IMR-90 (cell line): ENCODE measurements around the gene COL24A1. TPM values are rescaled to one million over a fixed set of nuclear protein-coding genes. Genes with fewer than 3 reads are reported as not detected.

Experiments used
- ATAC-seq: fragments of 200-7000 bp; cut with Tn5 transposase; 2 replicates; pipeline ENCODE4 v1.9.1; 2020; ENCODE audit warnings: low read depth, mild to moderate bottlenecking, moderate library complexity
- BruUV-seq: library from RNA; stranded (reverse); fragments of 400-500 nt; replicated peaks from 2 replicates; lab custom pipeline; 2021; lab: Mats Ljungman, UMichigan
- CTCF ChIA-PET: fragments of 300-600 bp; formaldehyde crosslinking; extraction: SDS; loops from one replicate; lab custom pipeline; 2021; ENCODE audit warnings: antibody characterized with exemption; lab: Yijun Ruan, JAX
- POLR2A ChIA-PET: fragments of 300-600 bp; sonication (Branson Sonifier 250); formaldehyde crosslinking; loops from one replicate; lab custom pipeline; 2022; ENCODE audit warnings: antibody characterized with exemption; ENCODE audit not compliant: unreplicated experiment; lab: Charles Lee
- DNase-seq: peaks from one replicate; pipeline ENCODE4 v3.0.0; 2013
- H2AFZ ChIP-seq: replicated peaks from 2 replicates; pipeline ENCODE3; 2013; ENCODE audit warnings: low read length, mild to moderate bottlenecking; ENCODE audit not compliant: poor library complexity
- H2AK5ac ChIP-seq: 2 replicates; pipeline ENCODE4 v1.6.1; 2013; ENCODE audit warnings: low read depth, low read length, inconsistent platforms
- H2AK9ac ChIP-seq: replicated peaks from 2 replicates; pipeline ENCODE3; 2013; ENCODE audit warnings: mild to moderate bottlenecking, low read depth, low read length, moderate library complexity; ENCODE audit not compliant: poor library complexity
- H2BK120ac ChIP-seq: 2 replicates; pipeline ENCODE4 v1.6.1; 2013; ENCODE audit warnings: low read depth, low read length, inconsistent platforms
- H2BK15ac ChIP-seq: 3 replicates; pipeline ENCODE4 v1.6.1; 2013; ENCODE audit warnings: low read depth, low read length, inconsistent platforms
- H2BK20ac ChIP-seq: 2 replicates; pipeline ENCODE4 v1.6.1; 2013; ENCODE audit warnings: low read depth, mild to moderate bottlenecking, inconsistent platforms, low read length, moderate library complexity
- H2BK5ac ChIP-seq: 2 replicates; pipeline ENCODE4 v1.6.1; 2013; ENCODE audit warnings: mild to moderate bottlenecking, low read depth, low read length, inconsistent platforms; ENCODE audit not compliant: poor library complexity, severe bottlenecking
- H3K14ac ChIP-seq: replicated peaks from 2 replicates; pipeline ENCODE4 v1.6.1; 2013; ENCODE audit warnings: low read depth, low read length, inconsistent platforms
- H3K18ac ChIP-seq: 2 replicates; pipeline ENCODE4 v1.6.1; 2013; ENCODE audit warnings: low read depth, low read length, control low read depth
- H3K23ac ChIP-seq: 2 replicates; pipeline ENCODE4 v1.6.1; 2013; ENCODE audit warnings: low read depth, low read length, inconsistent platforms
- H3K27ac ChIP-seq: 2 replicates; pipeline ENCODE4 v1.5.1; 2013; ENCODE audit warnings: mild to moderate bottlenecking, control low read depth, low read length; ENCODE audit not compliant: insufficient read depth
- H3K27me3 ChIP-seq: 2 replicates; pipeline ENCODE4 v1.6.1; 2013; ENCODE audit warnings: low read length; ENCODE audit not compliant: control insufficient read depth, insufficient read depth
- H3K36me3 ChIP-seq: 2 replicates; pipeline ENCODE4 v1.6.1; 2013; ENCODE audit warnings: low read length, mixed read lengths; ENCODE audit not compliant: control insufficient read depth, insufficient read depth
- H3K4ac ChIP-seq: 2 replicates; pipeline ENCODE4 v1.6.1; 2013; ENCODE audit warnings: low read depth, low read length, inconsistent platforms
- H3K4me1 ChIP-seq: 2 replicates; pipeline ENCODE4 v1.6.1; 2013; ENCODE audit warnings: low read length, mixed read lengths; ENCODE audit not compliant: control insufficient read depth, insufficient read depth
- H3K4me2 ChIP-seq: 2 replicates; pipeline ENCODE4 v1.6.1; 2013; ENCODE audit warnings: low read depth, mild to moderate bottlenecking, control low read depth, low read length, moderate library complexity
- H3K4me3 ChIP-seq: 2 replicates; pipeline ENCODE4 v1.5.1; 2013; ENCODE audit warnings: low read depth, mild to moderate bottlenecking, control low read depth, low read length, moderate library complexity; ENCODE audit not compliant: insufficient read depth
- H3K56ac ChIP-seq: 2 replicates; pipeline ENCODE4 v1.6.1; 2013; ENCODE audit warnings: low read length, inconsistent platforms; ENCODE audit not compliant: insufficient read depth; ENCODE audit errors: extremely low read depth
- H3K79me1 ChIP-seq, 2 experiments: 2 replicates each; pipeline ENCODE4 v1.6.1; 2013; ENCODE audit warnings: low read length in 2 of 2, inconsistent platforms in 1 of 2, low read depth in 1 of 2
- H3K9ac ChIP-seq: 2 replicates; pipeline ENCODE4 v1.6.1; 2013; ENCODE audit warnings: low read depth, low read length, control low read depth
- H3K9me1 ChIP-seq: 2 replicates; pipeline ENCODE4 v1.6.1; 2013; ENCODE audit warnings: low read length, inconsistent platforms; ENCODE audit not compliant: insufficient read depth
- H3K9me3 ChIP-seq: 2 replicates; pipeline ENCODE4 v1.6.1; 2013; ENCODE audit warnings: low read length; ENCODE audit not compliant: control insufficient read depth, insufficient read depth
- H4K20me1 ChIP-seq: 2 replicates; pipeline ENCODE4 v1.6.1; 2013; ENCODE audit warnings: low read length, inconsistent platforms; ENCODE audit not compliant: insufficient read depth
- H4K5ac ChIP-seq: 2 replicates; pipeline ENCODE4 v1.6.1; 2013; ENCODE audit warnings: mild to moderate bottlenecking, low read depth, low read length, control low read depth
- H4K8ac ChIP-seq, 2 experiments: 2 replicates each; pipeline ENCODE4 v1.6.1; 2013; ENCODE audit warnings: low read depth in 2 of 2, low read length in 2 of 2, control low read depth in 1 of 2, inconsistent platforms in 1 of 2
- H4K91ac ChIP-seq: 2 replicates; pipeline ENCODE4 v1.6.1; 2013; ENCODE audit warnings: low read depth, low read length, inconsistent platforms; ENCODE audit not compliant: insufficient read depth
- BHLHE40 ChIP-seq: fragments of 150-350 bp; IDR thresholded peaks from 2 replicates; pipeline ENCODE4 v1.6.1; 2016; ENCODE audit warnings: mild to moderate bottlenecking, low read depth, low read length
- CHD1 ChIP-seq: IDR thresholded peaks from 2 replicates; pipeline ENCODE4 v1.6.1; 2012; ENCODE audit warnings: low read depth, low read length, improper control_type of control experiment
- MAFK ChIP-seq: IDR thresholded peaks from 2 replicates; pipeline ENCODE4 v1.6.1; 2012; ENCODE audit warnings: low read depth, low read length, improper control_type of control experiment
- MXI1 ChIP-seq: IDR thresholded peaks from 2 replicates; pipeline ENCODE4 v1.6.1; 2012; ENCODE audit warnings: low read depth, mild to moderate bottlenecking, low read length, moderate library complexity, borderline replicate concordance
- RCOR1 ChIP-seq: IDR thresholded peaks from 2 replicates; pipeline ENCODE4 v1.6.1; 2012; ENCODE audit warnings: mild to moderate bottlenecking, low read length, improper control_type of control experiment; ENCODE audit not compliant: insufficient replicate concordance
- RFX5 ChIP-seq: IDR thresholded peaks from 2 replicates; pipeline ENCODE4 v1.8.0; 2012; ENCODE audit warnings: low read depth, mild to moderate bottlenecking, low read length, moderate library complexity
- WGBS, 2 experiments: methylation state at CpG; one replicate each; pipeline versions ENCODE4 v1.1.5 to v1.1.7; 2013; ENCODE audit warnings: missing lambda C conversion rate in 2 of 2; ENCODE audit not compliant: insufficient read length in 1 of 2; ENCODE audit errors: extremely low coverage in 2 of 2; 5-methylcytosine and 5-hydroxymethylcytosine counted together
- dilution Hi-C: fragments of 300-500 bp; cut with HindIII; formaldehyde crosslinking; loops from one replicate; pipeline ENCODE4 v1.14.3; 2018; ENCODE audit warnings: low sequenced_read_pairs; ENCODE audit not compliant: unreplicated experiment
- in situ Hi-C: fragments of 300-500 bp; cut with MboI; formaldehyde crosslinking; loops from 3 replicates; pipeline ENCODE4 v1.14.3; 2019; ENCODE audit warnings: low sequenced_read_pairs, inconsistent platforms, mixed read lengths
- intact Hi-C: fragments of 100-400 bp; cut with micrococcal nuclease; formaldehyde crosslinking; loops from 2 replicates; pipeline ENCODE4 v1.10.0; 2022
- polyA plus RNA-seq, 3 experiments: library from polyadenylated mRNA; depleted of rRNA; stranded (reverse); fragments of >200 nt; gene quantifications; 2 replicates each; pipeline ENCODE4 v1.2.3, GENCODE V29; 2012; ENCODE audit warnings: low replicate concordance in 1 of 3
- total RNA-seq: library from RNA; depleted of rRNA; stranded (reverse); fragments of >200 nt; gene quantifications from 2 replicates; pipeline ENCODE4 v1.2.3, GENCODE V29; 2012
- TF ChIP-seq, protein P1 (sequence below): conservative IDR thresholded peaks from 2 replicates; pipeline ENCODE4 v1.5.1; 2012; ENCODE audit warnings: mild to moderate bottlenecking, low read depth, low read length, improper control_type of control experiment
- TF ChIP-seq, protein P2 (sequence below): fragments of 150-350 bp; IDR thresholded peaks from 2 replicates; pipeline ENCODE4 v1.6.1; 2017; ENCODE audit warnings: mild to moderate bottlenecking, antibody characterized with exemption, low read length, low read depth

Gene COL24A1
- total and polyA plus RNA-seq, 2 of the 4 experiments (the other 2 are of a cell fraction) = 1.4 to 2.2 TPM

GRCh38 chr1:85798419-85798818 lies 358.2 kb downstream of the COL24A1 start:
- no peak overlapping the region for H4K91ac ChIP-seq
- BruUV-seq = no TSS peak
- H3K4me2 ChIP-seq = no peak overlapping the region
- no peak overlapping the region for H2AFZ ChIP-seq
- H4K5ac ChIP-seq = no peak overlapping the region
- H3K9me1 ChIP-seq = no peaks in the 10 kb centered on the region
- H3K14ac ChIP-seq = no peak overlapping the region
- no peaks in the 10 kb centered on the region for H3K79me1 ChIP-seq
- no peak overlapping the region for H4K8ac ChIP-seq
- ATAC-seq = no peak
- CTCF ChIA-PET = no interaction called here
- no peak overlapping the region for H3K9ac ChIP-seq
- no peak overlapping the region for H3K23ac ChIP-seq
- no peaks in the 10 kb centered on the region for H3K36me3 ChIP-seq
- WGBS, 2 experiments = no CpG with 5 or more reads among the region's 2 CpGs
- H4K20me1 ChIP-seq = no peaks in the 10 kb centered on the region
- H3K56ac ChIP-seq = no peak overlapping the region
- H2AK5ac ChIP-seq = no peak overlapping the region
- POLR2A ChIA-PET = no interaction called here
- DNase-seq = no peak
- H3K9me3 ChIP-seq = no peaks in the 10 kb centered on the region
- H3K27ac ChIP-seq = no peak overlapping the region
- no peak overlapping the region for H3K4me3 ChIP-seq
- TF ChIP-seq, protein P1, sequence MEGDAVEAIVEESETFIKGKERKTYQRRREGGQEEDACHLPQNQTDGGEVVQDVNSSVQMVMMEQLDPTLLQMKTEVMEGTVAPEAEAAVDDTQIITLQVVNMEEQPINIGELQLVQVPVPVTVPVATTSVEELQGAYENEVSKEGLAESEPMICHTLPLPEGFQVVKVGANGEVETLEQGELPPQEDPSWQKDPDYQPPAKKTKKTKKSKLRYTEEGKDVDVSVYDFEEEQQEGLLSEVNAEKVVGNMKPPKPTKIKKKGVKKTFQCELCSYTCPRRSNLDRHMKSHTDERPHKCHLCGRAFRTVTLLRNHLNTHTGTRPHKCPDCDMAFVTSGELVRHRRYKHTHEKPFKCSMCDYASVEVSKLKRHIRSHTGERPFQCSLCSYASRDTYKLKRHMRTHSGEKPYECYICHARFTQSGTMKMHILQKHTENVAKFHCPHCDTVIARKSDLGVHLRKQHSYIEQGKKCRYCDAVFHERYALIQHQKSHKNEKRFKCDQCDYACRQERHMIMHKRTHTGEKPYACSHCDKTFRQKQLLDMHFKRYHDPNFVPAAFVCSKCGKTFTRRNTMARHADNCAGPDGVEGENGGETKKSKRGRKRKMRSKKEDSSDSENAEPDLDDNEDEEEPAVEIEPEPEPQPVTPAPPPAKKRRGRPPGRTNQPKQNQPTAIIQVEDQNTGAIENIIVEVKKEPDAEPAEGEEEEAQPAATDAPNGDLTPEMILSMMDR = no peak
- TF ChIP-seq RCOR1 (no peak), MAFK (no peak), RFX5 (no peak), CHD1 (no peak), BHLHE40 (no peak), MXI1 (no peak)
- TF ChIP-seq, protein P2, sequence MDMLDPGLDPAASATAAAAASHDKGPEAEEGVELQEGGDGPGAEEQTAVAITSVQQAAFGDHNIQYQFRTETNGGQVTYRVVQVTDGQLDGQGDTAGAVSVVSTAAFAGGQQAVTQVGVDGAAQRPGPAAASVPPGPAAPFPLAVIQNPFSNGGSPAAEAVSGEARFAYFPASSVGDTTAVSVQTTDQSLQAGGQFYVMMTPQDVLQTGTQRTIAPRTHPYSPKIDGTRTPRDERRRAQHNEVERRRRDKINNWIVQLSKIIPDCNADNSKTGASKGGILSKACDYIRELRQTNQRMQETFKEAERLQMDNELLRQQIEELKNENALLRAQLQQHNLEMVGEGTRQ = no peak
- H3K18ac ChIP-seq = no peak overlapping the region
- no peak overlapping the region for H2BK5ac ChIP-seq
- in situ Hi-C loops = no loop called here
- no peaks in the 10 kb centered on the region for H3K27me3 ChIP-seq
- dilution Hi-C loops = no loop called here
- no peak overlapping the region for H2AK9ac ChIP-seq
- intact Hi-C loops = loop anchor here (10.0 kb wide), 1 partner anchor 456 kb away; no protein-coding TSS in a partner anchor
- no peak overlapping the region for H2BK20ac ChIP-seq
- H2BK15ac ChIP-seq = no peak overlapping the region
- H3K4ac ChIP-seq = no peak overlapping the region
- H3K4me1 ChIP-seq = no peaks in the 10 kb centered on the region
- no peak overlapping the region for H2BK120ac ChIP-seq
